ENCODE results near the gene KDM6B.
"Not testable (repeated sequence)": the region's sequence is repeated elsewhere in the genome, so short reads cannot be mapped to it uniquely, and the experiment has no call there.

Gene KDM6B

DNA sequence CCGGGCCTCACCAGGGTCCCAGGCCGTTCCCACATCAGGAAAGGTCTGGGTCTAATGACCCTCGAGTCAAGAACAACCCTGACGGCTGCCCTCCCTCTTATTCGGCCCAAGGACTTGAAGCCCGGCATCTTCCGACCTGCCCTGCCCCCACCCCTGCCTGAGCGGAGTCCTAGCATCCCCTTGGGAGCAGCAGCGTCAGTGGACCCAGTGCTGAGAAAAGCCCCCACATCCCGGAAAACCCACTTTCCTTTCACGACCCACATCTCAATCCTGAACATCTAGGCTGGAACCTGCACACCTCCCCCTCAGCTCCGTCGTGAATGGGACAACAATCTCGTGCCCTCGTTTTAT is 21.6 kb downstream of the KDM6B start:
- FAIRE-seq: no peak
- no peak for DNase-seq (ENCODE audit: insufficient read length, low spot score)
- TF ChIP-seq POU2F2 (IDR thresholded peaks at IDR 0.05; ENCODE audit: low read depth, low read length): 0 out of 2 replicates have a peak, but pooled peaks have one; percentile 8
- TF ChIP-seq TAF1 (IDR thresholded peaks at IDR 0.05; ENCODE audit: low read depth, low read length): no peak
- no peak for TF ChIP-seq SPI1 (IDR thresholded peaks at IDR 0.05; ENCODE audit: low read depth, low read length)

- TF ChIP-seq TAF1 (IDR thresholded peaks at IDR 0.05; ENCODE audit: low read depth, low read length) (no peak), POU2F2 (IDR thresholded peaks at IDR 0.05; ENCODE audit: low read depth, low read length) (peak; percentile 2; the same call in 1 of the 2 replicates), POLR2A (IDR thresholded peaks at IDR 0.05; ENCODE audit: low read depth, low read length) (no peak)
- DNase-seq (ENCODE audit: insufficient read length, low spot score) (no peak), FAIRE-seq (peak; percentile 86)
Measured at GRCh38 chr17:7856011-7856810, 22.2 kb downstream of the KDM6B start.

DNA sequence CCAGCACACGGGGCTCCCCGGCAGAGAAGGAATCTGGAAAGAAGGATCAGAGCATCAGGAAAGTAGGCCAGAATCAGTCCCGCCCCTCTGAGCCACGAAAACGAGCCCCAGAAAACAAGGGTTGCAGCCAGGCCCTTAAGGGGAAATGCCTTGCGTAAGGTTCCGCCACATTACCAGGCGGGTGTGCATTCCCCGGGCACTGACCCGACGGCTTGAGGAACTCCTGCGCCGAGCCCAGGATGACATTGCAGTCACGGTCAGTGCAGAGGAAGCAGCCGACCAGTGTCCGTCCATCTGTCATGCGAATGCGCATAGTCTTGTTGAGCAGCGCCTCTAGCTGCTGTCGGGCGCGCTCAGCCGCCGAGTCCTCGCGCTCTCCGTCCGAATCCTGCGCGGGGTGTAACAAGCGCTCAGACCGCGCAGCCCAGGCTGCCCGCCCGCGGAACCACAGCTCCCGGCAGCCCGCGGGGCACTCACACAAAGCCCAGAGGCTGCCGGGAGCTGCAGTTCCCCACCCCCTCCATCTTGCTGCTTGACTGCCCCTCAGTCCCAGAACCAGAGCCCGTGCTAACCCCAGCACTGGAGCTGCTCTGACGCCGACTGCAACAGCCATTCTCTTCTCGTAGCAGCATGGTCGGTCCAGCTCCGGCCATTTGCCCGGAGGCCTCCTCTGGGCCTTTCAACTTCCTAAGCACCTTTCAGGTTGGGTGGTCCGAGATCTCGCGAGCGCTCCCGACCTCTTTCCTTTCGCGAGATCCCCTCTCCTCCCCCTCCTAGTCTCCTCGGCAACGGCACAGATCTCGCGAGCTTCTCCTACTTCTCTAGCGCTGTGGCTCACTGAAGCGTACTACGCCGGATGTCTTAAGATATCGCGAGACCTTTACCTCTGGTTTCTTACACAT is 23.0 kb downstream of the KDM6B start, which contains the start of gene NAA38:
NAA38 (minus strand) TSS at position 749 of the 902 bp plus-strand sequence; CDS start at position 653, 96 bp downstream.
- DNase-seq (ENCODE audit: insufficient read length, low spot score) (peak; percentile 79), FAIRE-seq (peak; percentile 99)
- 0 out of 2 replicates have a peak, but pooled peaks have one; percentile 2 for TF ChIP-seq SPI1 (IDR thresholded peaks at IDR 0.05; ENCODE audit: low read depth, low read length)
- TF ChIP-seq TAF1 (IDR thresholded peaks at IDR 0.05; ENCODE audit: low read depth, low read length): peak; percentile 67; the same call in 1 of the 2 replicates
- TF ChIP-seq POLR2AphosphoS5 (IDR thresholded peaks at IDR 0.05; ENCODE audit: low read depth, low read length): peak; percentile 93
- peak; percentile 84 for TF ChIP-seq PAX5 (IDR thresholded peaks at IDR 0.05; ENCODE audit: insufficient read depth, low read length, severe bottlenecking)
- TF ChIP-seq POU2F2 (IDR thresholded peaks at IDR 0.05; ENCODE audit: low read depth, low read length): peak; percentile 88
- TF ChIP-seq POLR2A (IDR thresholded peaks at IDR 0.05; ENCODE audit: low read depth, low read length): peak; percentile 90

DNA sequence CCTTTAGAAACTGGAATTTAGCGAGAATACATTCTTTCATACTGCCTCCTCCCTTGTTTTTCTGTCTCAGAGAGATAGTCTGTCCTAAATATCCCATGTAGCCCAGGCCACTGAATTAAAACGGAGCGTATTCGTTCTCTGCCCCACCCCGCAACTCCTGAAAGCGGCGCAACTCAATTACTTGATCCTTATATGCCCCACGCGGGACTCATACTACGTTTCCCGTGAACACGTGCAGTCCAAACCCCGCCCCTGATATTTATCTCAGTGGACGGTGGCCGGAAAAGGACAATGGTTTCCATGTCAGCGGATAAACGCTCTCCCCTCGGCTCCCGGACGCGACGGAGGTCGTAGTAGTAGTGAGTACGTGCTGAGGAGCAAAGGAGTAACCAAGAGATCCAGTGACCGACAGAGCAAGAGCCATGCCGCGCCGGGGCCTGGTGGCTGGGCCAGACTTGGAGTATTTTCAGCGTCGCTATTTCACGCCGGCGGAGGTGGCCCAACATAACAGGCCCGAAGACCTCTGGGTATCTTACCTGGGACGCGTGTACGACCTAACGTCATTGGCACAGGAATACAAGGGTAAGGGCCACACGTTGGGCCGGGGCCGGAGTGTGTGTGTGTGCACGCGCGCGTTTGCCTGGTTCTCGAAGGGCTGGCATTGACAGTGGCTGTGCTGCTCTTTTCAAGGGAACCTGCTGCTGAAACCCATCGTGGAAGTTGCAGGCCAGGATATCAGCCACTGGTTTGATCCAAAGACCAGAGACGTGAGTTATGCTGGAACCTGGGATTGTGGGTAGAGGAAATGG is 23.9 kb downstream of the KDM6B start, which contains the start of gene CYB5D1:
CYB5D1 (plus strand) TSS at position 291 of the 809 bp plus-strand sequence; CDS start at position 423, 132 bp downstream.
- peak; percentile 67 for DNase-seq (ENCODE audit: insufficient read length, low spot score)
- TF ChIP-seq SPI1 (IDR thresholded peaks at IDR 0.05; ENCODE audit: low read depth, low read length) (no peak), PAX5 (IDR thresholded peaks at IDR 0.05; ENCODE audit: insufficient read depth, low read length, severe bottlenecking) (no peak), POLR2AphosphoS5 (IDR thresholded peaks at IDR 0.05; ENCODE audit: low read depth, low read length) (no peak), POLR2A (IDR thresholded peaks at IDR 0.05; ENCODE audit: low read depth, low read length) (no peak), TAF1 (IDR thresholded peaks at IDR 0.05; ENCODE audit: low read depth, low read length) (no peak), POU2F2 (IDR thresholded peaks at IDR 0.05; ENCODE audit: low read depth, low read length) (no peak)
- no peak for FAIRE-seq

- no peak for TF ChIP-seq POLR2A (IDR thresholded peaks at IDR 0.05; ENCODE audit: low read depth, low read length)
- TF ChIP-seq POLR2AphosphoS5 (IDR thresholded peaks at IDR 0.05; ENCODE audit: low read depth, low read length): no peak
- TF ChIP-seq POU2F2 (IDR thresholded peaks at IDR 0.05; ENCODE audit: low read depth, low read length): no peak
- no peak for TF ChIP-seq TAF1 (IDR thresholded peaks at IDR 0.05; ENCODE audit: low read depth, low read length)
- FAIRE-seq: no peak
- DNase-seq (ENCODE audit: insufficient read length, low spot score): no peak
Measured at GRCh38 chr17:7858522-7858810, 24.4 kb downstream of the KDM6B start.

DNA sequence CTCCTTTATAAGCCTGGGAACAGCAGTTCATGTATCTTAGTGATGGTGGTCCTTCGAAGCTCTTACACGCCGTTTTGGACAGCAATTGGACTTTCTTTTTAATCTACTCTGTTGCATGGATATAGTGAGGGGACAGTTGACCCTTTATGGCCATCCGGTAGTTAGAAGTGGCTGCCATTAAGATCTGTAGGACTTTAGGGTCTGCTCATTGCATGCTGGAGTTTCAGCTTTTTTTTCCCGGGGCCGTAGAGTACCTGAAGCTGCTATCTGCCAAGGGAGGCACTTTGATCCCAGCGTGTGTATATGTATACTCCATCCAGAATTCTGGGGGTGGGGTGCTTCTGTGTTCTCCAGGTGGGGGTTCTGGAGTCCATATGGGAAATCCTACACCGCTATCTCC is 25.0 kb downstream of the KDM6B start:
- FAIRE-seq: no peak
- no peak for DNase-seq (ENCODE audit: insufficient read length, low spot score)
- TF ChIP-seq SPI1 (IDR thresholded peaks at IDR 0.05; ENCODE audit: low read depth, low read length) (no peak), POU2F2 (IDR thresholded peaks at IDR 0.05; ENCODE audit: low read depth, low read length) (no peak), POLR2AphosphoS5 (IDR thresholded peaks at IDR 0.05; ENCODE audit: low read depth, low read length) (no peak), PAX5 (IDR thresholded peaks at IDR 0.05; ENCODE audit: insufficient read depth, low read length, severe bottlenecking) (no peak)

- FAIRE-seq (no peak), DNase-seq (ENCODE audit: insufficient read length, low spot score) (no peak)
- no peak for TF ChIP-seq TAF1 (IDR thresholded peaks at IDR 0.05; ENCODE audit: low read depth, low read length)
Measured at GRCh38 chr17:7862692-7863437, 28.8 kb downstream of the KDM6B start.

DNA sequence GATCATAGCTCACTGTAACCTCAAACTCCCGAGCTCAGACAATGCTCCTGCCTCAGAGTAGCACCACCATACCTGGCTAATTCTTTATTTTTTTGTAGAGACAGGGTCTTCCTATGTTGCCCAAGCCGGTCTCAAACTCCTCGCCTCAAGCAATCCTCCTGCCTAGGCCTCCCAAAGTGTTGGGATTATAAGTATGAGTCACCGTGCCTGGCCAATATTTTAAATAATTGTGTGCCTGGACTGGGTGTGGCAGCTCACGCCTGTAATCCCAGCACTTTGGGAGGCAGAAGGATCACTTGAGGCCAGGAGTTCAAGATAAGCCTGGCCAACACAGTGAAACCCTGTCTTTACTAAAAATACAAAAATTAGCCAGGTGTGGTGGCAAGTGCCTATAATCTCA is 30.4 kb downstream of the KDM6B start:
- not testable (repeated sequence) for FAIRE-seq; DNase-seq (ENCODE audit: insufficient read length, low spot score)

- no peak for FAIRE-seq
- DNase-seq (ENCODE audit: insufficient read length, low spot score): no peak
- TF ChIP-seq POLR2A (IDR thresholded peaks at IDR 0.05; ENCODE audit: low read depth, low read length) (no peak), PAX5 (IDR thresholded peaks at IDR 0.05; ENCODE audit: insufficient read depth, low read length, severe bottlenecking) (no peak), TAF1 (IDR thresholded peaks at IDR 0.05; ENCODE audit: low read depth, low read length) (no peak)
Measured at GRCh38 chr17:7864995-7865650, 31.1 kb downstream of the KDM6B start.
